Upper lobe of right lung (tissue), 1 donor: ENCODE data around the gene IRGQ. TPM values are rescaled to one million over a fixed set of nuclear protein-coding genes. Genes with fewer than 3 reads are reported as not detected.

Source experiments
- ATAC-seq: fragments of 200-7000 bp; cut with Tn5 transposase; one replicate; pipeline ENCODE4 v1.9.1; 2020; ENCODE audit warnings: mild to moderate bottlenecking, moderate library complexity
- DNase-seq: peaks from one replicate; pipeline ENCODE4 v3.0.0-alpha.2; 2020
- H3K27ac ChIP-seq: fragments of 200-600 bp; one replicate; pipeline ENCODE4 v1.8.0; 2022
- H3K27me3 ChIP-seq: fragments of 200-600 bp; one replicate; pipeline ENCODE4 v1.8.0; 2022; ENCODE audit warnings: mild to moderate bottlenecking
- H3K36me3 ChIP-seq: fragments of 200-600 bp; one replicate; pipeline ENCODE4 v1.8.0; 2022
- H3K4me1 ChIP-seq: fragments of 200-600 bp; one replicate; pipeline ENCODE4 v1.8.0; 2022
- H3K4me3 ChIP-seq: fragments of 200-600 bp; one replicate; pipeline ENCODE4 v1.8.0; 2022; ENCODE audit warnings: mild to moderate bottlenecking
- H3K9me3 ChIP-seq: fragments of 200-600 bp; one replicate; pipeline ENCODE4 v1.8.0; 2022
- intact Hi-C: fragments of 100-400 bp; cut with DNase I; formaldehyde crosslinking; loops from one replicate; pipeline ENCODE4 v1.11.0; 2022
- total RNA-seq: library from RNA; stranded (reverse); fragmentation: NEBNext Ultra II Directional; extraction: Animal tissue kit (Norgen Biotek cat#: 25700); gene quantifications from one replicate; pipeline ENCODE4 v1.2.1, GENCODE V29; 2021
- TF ChIP-seq, protein P1 (sequence below): fragments of 200-600 bp; IDR thresholded peaks from one replicate; pipeline ENCODE4 v1.8.0; 2022; ENCODE audit warnings: antibody characterized with exemption
- donor health status: DM: no; HTN: yes; CAD: no; lungs with severe emphysema.

The IRGQ gene
- total RNA-seq, 1 donor from 2014 or later, result 23.2 TPM

DNA sequence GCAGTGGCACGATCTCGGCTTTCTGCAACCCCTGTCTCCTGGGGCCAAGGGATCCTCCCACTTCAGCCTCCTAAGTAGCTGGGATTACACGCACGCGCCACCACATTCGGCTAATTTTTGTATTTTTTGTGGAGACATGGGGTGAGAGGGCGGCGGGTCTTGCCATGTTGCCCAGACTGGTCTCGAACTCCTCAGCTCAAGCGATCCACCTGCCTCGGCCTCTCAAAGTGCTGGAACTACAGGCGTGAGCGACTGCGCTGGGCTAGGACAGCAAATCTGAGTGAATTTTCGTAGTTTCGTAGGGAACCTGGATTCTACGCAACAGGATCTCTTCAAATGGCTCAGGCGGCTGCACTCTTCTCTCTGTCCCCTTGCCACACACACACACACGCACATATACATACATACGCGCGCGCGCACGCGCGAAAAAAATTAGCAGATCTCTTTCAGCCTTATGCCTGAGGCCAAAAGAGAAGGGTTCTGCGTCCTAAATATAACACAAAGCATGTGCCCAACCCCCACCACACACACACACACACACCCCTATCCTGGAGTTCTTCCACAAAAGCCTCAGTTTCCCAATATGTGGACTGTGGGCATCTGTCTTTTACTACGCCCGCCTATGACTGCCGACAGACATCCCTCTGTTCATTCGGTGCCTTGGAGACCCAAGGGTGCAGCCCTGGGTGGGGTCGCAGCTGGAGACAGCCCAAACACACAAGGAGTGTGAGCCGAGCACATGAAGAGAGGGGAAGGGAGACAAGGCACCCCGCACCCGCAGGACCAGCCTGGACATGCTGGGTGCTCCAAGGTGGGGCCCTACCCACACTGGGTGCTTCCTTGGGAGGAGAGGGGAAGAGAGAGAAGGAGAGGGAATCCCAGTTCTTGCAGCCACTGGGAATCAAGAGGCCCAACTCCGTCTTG lies 19.7 kb downstream of the IRGQ start:
- no peak for ATAC-seq
- intact Hi-C loops, result no loop called here

DNA sequence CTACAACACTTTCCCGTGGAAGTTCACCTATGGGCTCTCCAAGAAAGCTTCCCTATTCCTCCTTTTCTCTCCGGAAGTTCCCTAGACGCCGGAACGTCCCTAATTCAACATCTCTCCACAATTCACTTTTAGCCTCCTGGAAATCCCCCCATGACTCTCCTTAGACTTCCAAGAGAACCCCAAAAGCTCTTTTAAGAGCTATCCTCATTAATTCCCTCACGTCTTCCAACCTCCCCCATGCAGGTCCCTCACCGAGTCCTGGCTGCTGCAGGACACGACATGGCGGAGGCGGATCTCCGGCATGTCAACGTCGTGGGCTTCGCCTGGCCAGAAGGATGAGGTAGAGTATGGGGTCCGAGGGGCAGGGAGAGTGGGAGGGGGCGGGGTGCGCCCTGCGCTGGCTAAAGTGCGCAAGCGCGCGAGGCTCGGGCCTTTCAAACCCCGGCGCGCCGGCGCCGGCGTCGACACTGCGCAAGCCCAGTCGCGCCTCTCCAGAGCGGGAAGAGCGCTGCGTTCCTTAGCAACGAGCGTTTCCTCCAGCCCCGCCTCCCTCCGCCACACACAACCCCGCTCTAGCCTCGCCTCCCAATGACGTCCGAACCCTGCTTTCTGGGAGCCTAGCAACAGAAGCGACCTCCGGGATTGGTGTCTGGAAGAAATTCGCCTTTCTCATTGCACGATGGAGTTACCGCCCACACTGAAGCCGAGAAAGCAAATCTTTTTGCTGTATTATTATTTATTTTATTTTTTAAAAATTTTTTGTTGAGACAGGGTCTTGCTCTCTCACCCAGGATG lies 20.6 kb downstream of the IRGQ start, which contains the start of the genes PINLYP and XRCC1:
Gene PINLYP (plus strand): TSS at position 646 of the 795 bp plus-strand sequence. CDS start 1,391 bp downstream, outside the sequence.
Gene XRCC1 (minus strand): TSS at position 372 of the 795 bp plus-strand sequence. CDS start 69 bp downstream, at position 303.
- no peaks in the 10 kb centered on the region for H3K27me3 ChIP-seq
- peaks cover 18% of the 10 kb centered on the region for H3K4me1 ChIP-seq
- peak within 1 kb of the TSS; percentile 87 for H3K27ac ChIP-seq
- TF ChIP-seq, protein P1, sequence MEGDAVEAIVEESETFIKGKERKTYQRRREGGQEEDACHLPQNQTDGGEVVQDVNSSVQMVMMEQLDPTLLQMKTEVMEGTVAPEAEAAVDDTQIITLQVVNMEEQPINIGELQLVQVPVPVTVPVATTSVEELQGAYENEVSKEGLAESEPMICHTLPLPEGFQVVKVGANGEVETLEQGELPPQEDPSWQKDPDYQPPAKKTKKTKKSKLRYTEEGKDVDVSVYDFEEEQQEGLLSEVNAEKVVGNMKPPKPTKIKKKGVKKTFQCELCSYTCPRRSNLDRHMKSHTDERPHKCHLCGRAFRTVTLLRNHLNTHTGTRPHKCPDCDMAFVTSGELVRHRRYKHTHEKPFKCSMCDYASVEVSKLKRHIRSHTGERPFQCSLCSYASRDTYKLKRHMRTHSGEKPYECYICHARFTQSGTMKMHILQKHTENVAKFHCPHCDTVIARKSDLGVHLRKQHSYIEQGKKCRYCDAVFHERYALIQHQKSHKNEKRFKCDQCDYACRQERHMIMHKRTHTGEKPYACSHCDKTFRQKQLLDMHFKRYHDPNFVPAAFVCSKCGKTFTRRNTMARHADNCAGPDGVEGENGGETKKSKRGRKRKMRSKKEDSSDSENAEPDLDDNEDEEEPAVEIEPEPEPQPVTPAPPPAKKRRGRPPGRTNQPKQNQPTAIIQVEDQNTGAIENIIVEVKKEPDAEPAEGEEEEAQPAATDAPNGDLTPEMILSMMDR, result no peak
- DNase-seq, result peak; percentile 98
- no peaks in the 10 kb centered on the region for H3K9me3 ChIP-seq
- intact Hi-C loops, result no loop called here
- H3K4me3 ChIP-seq, result peak within 1 kb of the TSS; percentile 98
- peak; percentile 99 for ATAC-seq
- no peaks in the 10 kb centered on the region for H3K36me3 ChIP-seq

More for the DNA sequence above, 19.7 kb downstream of the IRGQ start:
- peak overlapping the region; percentile 98 for H3K4me3 ChIP-seq
- peak overlapping the region; percentile 38 for H3K27ac ChIP-seq
- DNase-seq, result no peak
- no peaks in the 10 kb centered on the region for H3K9me3 ChIP-seq
- no peaks in the 10 kb centered on the region for H3K27me3 ChIP-seq
- peaks cover 18% of the 10 kb centered on the region for H3K4me1 ChIP-seq
- TF ChIP-seq, protein P1, result no peak
- no peaks in the 10 kb centered on the region for H3K36me3 ChIP-seq

DNA sequence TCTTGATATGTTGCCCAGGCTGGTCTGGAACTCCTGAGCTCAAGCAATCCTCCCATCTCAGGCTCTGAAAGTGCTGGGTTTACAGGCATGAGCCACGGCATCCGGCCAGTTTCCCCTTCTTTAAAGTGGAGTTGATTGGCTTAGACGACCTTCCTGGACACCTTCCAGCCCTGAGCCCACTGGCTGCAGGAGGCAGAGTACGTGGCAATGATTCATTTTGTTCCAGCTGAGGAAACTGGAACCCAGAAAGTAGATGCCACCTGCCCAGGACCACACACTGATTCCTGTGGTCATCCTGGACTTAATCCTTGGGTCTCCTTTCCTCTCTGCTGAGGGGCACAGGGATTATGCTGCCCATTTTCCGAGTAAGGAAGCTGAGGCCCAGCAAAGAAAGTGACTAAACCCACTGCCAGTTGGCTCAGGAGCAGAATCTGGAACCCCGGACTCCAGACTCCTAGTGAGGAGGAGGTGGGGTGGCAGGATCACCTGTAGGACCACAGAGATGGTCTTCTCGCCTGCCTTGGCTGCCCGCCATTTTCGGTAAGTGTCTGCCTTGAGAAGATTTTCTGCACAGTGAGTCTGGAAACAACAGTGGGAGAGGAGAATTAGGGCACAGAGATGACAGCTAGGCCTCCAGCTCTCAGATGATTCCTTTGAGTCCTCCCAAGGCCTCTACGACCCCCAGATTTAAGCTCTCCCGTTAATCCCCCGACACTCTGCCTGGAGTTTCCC lies 21.3 kb downstream of the IRGQ start:
- DNase-seq (no peak), ATAC-seq (no peak)
- intact Hi-C loops, result no loop called here
- Histone ChIP-seq H3K4me1 (peaks cover 18% of the 10 kb centered on the region), H3K4me3 (peak overlapping the region; percentile 98), H3K36me3 (no peaks in the 10 kb centered on the region), H3K27me3 (no peaks in the 10 kb centered on the region), H3K9me3 (no peaks in the 10 kb centered on the region), H3K27ac (peak overlapping the region; percentile 87)
- TF ChIP-seq, protein P1, result no peak

DNA sequence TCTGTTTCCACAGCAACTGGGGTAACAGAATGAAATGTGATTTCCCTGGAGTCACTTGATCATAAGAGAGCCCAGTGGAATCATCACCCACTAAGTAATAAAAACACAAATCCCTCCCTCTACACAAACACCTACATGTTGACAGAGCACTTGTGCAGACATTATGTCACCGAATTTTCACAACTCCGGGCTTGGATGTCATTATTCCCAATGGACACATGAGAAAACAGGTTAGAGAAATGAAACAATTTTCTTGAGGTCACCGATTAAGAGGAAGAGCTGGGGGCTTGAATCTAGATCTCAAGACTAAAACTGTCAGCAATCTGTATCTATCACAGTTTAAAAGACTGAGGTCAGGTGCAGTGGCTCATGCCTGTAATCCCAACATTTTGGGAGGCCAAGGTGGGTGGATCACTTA lies 23.8 kb downstream of the IRGQ start:
- H3K9me3 ChIP-seq, result no peaks in the 10 kb centered on the region
- TF ChIP-seq, protein P1, result no peak
- ATAC-seq (no peak), DNase-seq (no peak)
- H3K27ac ChIP-seq, result no peak overlapping the region
- peaks cover 18% of the 10 kb centered on the region for H3K4me1 ChIP-seq
- no peak overlapping the region for H3K4me3 ChIP-seq
- H3K27me3 ChIP-seq, result no peaks in the 10 kb centered on the region
- no peaks in the 10 kb centered on the region for H3K36me3 ChIP-seq
- intact Hi-C loops, result no loop called here

DNA sequence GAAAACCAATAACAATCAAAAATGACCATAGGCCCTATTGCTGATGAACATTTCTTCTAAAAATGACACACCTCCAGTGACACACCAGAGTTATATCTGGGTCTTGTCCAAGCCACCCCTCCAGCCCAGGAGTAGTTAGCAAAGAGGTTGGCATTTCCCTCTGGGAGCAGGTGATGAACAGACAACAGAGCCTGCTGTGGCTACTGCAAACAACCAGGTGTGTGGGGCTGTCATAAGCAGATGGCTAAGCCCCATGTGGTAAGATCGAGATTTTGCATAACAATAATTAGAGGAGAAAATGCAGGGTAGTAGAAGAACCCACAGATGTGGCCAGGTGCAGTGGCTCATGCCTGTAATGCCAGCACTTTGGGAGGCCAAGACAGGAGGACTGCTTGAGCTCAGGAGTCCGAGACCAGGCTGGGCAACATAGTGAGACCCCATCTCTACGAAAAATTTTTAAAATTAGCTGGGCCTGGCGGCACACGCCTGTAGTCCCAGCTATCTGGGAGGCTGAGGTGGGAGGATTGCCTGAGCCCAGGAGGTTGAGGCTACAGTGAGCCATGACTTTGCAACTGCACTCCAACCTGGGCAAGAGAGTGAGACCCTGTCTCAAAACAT lies 25.7 kb downstream of the IRGQ start:
- ATAC-seq, result peak; percentile 23
- intact Hi-C loops, result no loop called here
- H3K36me3 ChIP-seq, result no peaks in the 10 kb centered on the region

More for the DNA sequence above, 25.7 kb downstream of the IRGQ start:
- no peak overlapping the region for H3K27ac ChIP-seq
- no peaks in the 10 kb centered on the region for H3K27me3 ChIP-seq
- no peak overlapping the region for H3K4me3 ChIP-seq
- no peak for DNase-seq
- H3K4me1 ChIP-seq, result peaks cover 12% of the 10 kb centered on the region
- TF ChIP-seq, protein P1, result no peak
- H3K9me3 ChIP-seq, result no peaks in the 10 kb centered on the region
